ENCODE results near the gene USP6. TPM values are rescaled to one million over a fixed set of nuclear protein-coding genes. Genes with fewer than 3 reads are reported as not detected.
A peak's percentile ranks its signal among the peaks of the same experiment; 100 is the strongest.

Gene USP6
- total and polyA plus RNA-seq, 2 of the 13 experiments (the other 11 are each of a cell fraction or from before 2014, with no cell fraction given) = 0.04 TPM; not detected in 1

GRCh38 chr17:5111402-5112204, 4.2 kb upstream of the USP6 start, which contains the start of gene ZNF232 (continued):
- TF ChIP-seq NONO (IDR thresholded peaks at IDR 0.05) (no peak), NONO (CRISPR knock-in tag; conservative IDR thresholded peaks at IDR 0.05) (peak; percentile 86), ZSCAN30 (CRISPR knock-in tag; IDR thresholded peaks at IDR 0.05) (no peak), ZFP1 (CRISPR knock-in tag; IDR thresholded peaks at IDR 0.05) (no peak; the same call in 1 of the 2 replicates), CC2D1A (CRISPR knock-in tag; IDR thresholded peaks at IDR 0.05) (peak; percentile 91; the same call in 1 of the 2 replicates), ARNT2 (CRISPR knock-in tag; IDR thresholded peaks at IDR 0.05; ENCODE audit: low read depth) (peak; percentile 83), CHCHD3 (CRISPR knock-in tag; IDR thresholded peaks at IDR 0.05) (peak; percentile 76; the same call in 1 of the 2 replicates), BCL3 (CRISPR knock-in tag; IDR thresholded peaks at IDR 0.05) (peak; percentile 75), TSC22D2 (CRISPR knock-in tag; IDR thresholded peaks at IDR 0.05; ENCODE audit: borderline replicate concordance) (0 out of 2 replicates have a peak, but pooled peaks have one; percentile 45), ZBTB38 (CRISPR knock-in tag; IDR thresholded peaks at IDR 0.05) (peak; percentile 69; the same call in 1 of the 2 replicates), ZNF180 (CRISPR knock-in tag; IDR thresholded peaks at IDR 0.05; ENCODE audit: borderline replicate concordance, low read depth) (no peak), PHF5A (CRISPR knock-in tag; IDR thresholded peaks at IDR 0.05; ENCODE audit: low read depth, unreplicated experiment) (no peak), MAFF (IDR thresholded peaks at IDR 0.05; ENCODE audit: low read depth, low read length) (no peak), HIVEP1 (CRISPR knock-in tag; IDR thresholded peaks at IDR 0.05) (peak; percentile 42; the same call in 1 of the 2 replicates), NAIF1 (CRISPR knock-in tag; IDR thresholded peaks at IDR 0.05; ENCODE audit: borderline replicate concordance) (peak; percentile 98), SRSF1 (optimal IDR thresholded peaks at IDR 0.05; ENCODE audit: low read depth, low read length) (no peak), ERF (CRISPR knock-in tag; IDR thresholded peaks at IDR 0.05) (peak; percentile 33; the same call in 1 of the 2 replicates), IRF2 (CRISPR knock-in tag; IDR thresholded peaks at IDR 0.05) (peak; percentile 91), MXD4 (CRISPR knock-in tag; IDR thresholded peaks at IDR 0.05) (peak; percentile 76), AKAP8 (CRISPR knock-in tag; IDR thresholded peaks at IDR 0.05) (no peak), ZKSCAN5 (CRISPR knock-in tag; IDR thresholded peaks at IDR 0.05) (no peak), ZNF468 (CRISPR knock-in tag; IDR thresholded peaks at IDR 0.05) (no peak), ZMYM4 (CRISPR knock-in tag; IDR thresholded peaks at IDR 0.05) (peak; percentile 39; the same call in 1 of the 2 replicates), ZNF577 (CRISPR knock-in tag; IDR thresholded peaks at IDR 0.05; ENCODE audit: borderline replicate concordance, low read depth) (no peak), HCFC1 (IDR thresholded peaks at IDR 0.05; ENCODE audit: low read depth, low read length) (peak; percentile 74), SOX6 (IDR thresholded peaks at IDR 0.05) (no peak), SOX6 (CRISPR knock-in tag; IDR thresholded peaks at IDR 0.05) (peak; percentile 45; the same call in 1 of the 2 replicates), GMEB1 (CRISPR knock-in tag; IDR thresholded peaks at IDR 0.05; ENCODE audit: borderline replicate concordance) (peak; percentile 93), ZNF839 (CRISPR knock-in tag; IDR thresholded peaks at IDR 0.05; ENCODE audit: borderline replicate concordance) (peak; percentile 91; the same call in 1 of the 2 replicates), POLR2AphosphoS2 (IDR thresholded peaks at IDR 0.05; ENCODE audit: low read depth, low read length) (no peak), TRIM24 (CRISPR knock-in tag; IDR thresholded peaks at IDR 0.05) (no peak)

Measured in HepG2 (cell line).